ENCODE data around the gene BRIP1.
"Not testable (repeated sequence)": the region's sequence is repeated elsewhere in the genome, so short reads cannot be mapped to it uniquely, and the experiment has no call there.

BRIP1 gene

DNA sequence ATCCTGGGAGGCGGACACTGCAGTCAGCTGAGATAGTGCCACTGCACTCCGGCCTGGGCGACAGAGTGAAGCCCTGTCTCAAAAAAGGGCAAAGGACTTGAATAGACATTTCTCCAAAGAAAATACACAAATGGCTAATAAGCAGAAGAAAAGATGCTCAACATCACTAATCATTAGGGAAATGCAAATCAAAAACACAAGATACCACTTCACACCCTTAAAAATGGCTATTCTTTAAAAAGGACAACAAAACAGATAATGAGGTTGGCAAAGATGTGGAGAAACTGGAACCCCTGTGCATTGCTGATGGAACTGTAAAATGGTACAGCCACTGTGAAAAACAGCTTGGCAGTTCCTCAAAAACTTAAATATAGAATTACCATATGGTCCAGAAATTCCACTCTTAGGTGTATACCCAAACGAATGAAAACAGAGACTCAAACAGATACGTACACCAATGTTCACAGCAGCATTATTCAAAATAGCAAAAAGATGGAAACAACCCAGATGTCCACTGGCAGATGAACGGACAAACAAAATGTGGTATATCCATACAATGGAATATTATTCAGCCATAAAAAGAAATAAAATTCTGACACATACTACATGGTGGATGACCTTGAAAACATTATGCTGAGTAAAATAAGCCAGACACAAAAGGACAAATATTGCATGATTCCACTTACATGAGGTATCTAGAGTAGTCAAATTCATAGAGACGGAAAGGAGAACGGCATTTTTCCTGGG, 35.5 kb downstream of the BRIP1 start:
- no peak for DNase-seq (ENCODE audit: low spot score)

DNA sequence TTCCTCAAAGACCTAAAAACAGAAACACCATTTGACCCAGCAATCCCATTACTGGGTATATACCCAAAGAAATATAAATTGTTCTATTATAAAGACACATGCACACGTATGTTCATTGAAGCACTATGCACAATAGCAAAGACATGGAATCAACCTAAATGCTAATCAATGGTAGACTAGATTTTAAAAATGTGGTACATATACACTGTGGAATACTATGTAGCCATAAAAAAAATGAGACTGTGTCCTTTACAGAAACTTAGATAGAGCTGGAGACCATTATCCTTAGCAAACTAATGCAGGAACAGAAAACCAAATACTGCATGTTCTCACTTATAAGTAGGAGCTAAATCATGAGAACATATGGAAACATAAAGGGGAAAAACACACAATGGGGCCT, 36.5 kb downstream of the BRIP1 start:
- not testable (repeated sequence) for DNase-seq (ENCODE audit: low spot score)

DNA sequence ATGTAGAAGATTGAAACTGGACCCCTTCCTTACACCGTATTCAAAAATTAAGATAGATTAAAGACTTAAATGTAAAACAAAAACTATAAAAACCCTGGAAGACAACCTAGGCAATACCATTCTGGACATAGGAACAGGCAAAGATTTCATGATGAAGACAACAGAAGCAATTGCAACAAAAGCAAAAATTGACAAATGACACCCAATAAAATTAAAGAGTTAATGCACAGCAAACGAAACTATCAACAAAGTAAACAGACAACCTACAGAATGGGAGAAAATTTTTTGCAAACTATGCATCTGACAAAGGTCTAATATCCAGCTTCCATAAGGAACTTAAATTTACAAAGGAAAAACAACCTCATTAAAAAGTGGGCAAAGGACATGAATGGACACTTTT, 37.1 kb downstream of the BRIP1 start:
- not testable (repeated sequence) for DNase-seq (ENCODE audit: low spot score)

DNA sequence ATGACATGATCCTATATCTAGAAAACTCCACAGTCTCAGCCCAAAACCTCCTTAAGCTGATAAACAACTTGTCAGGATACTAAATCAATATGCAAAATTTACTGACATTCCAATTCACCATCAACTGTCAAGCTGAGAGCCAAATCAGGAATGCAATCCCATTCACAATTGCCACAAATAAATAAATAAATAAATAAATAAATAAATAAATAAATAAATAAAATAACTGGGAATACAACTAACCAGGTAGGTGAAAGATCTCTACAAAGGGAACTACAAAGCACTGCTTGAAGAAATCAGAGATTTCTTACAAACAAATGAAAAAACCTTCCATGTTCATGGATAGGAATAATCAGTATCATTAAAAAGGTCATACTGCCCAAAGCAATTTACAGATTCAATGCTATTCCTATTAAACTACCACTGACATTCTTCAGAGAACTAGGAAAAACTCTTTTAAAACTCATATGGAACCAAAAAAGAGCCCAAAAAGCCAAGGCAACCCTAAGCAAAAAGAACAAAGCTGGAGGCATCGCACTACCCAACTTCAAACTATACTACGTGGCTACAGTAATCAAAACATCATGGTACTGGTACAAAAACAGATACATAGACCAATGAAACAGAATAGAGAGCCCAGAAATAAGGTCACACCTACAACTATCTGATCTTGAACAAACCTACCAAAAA, 37.7 kb downstream of the BRIP1 start:
- DNase-seq (ENCODE audit: low spot score) = no peak

DNA sequence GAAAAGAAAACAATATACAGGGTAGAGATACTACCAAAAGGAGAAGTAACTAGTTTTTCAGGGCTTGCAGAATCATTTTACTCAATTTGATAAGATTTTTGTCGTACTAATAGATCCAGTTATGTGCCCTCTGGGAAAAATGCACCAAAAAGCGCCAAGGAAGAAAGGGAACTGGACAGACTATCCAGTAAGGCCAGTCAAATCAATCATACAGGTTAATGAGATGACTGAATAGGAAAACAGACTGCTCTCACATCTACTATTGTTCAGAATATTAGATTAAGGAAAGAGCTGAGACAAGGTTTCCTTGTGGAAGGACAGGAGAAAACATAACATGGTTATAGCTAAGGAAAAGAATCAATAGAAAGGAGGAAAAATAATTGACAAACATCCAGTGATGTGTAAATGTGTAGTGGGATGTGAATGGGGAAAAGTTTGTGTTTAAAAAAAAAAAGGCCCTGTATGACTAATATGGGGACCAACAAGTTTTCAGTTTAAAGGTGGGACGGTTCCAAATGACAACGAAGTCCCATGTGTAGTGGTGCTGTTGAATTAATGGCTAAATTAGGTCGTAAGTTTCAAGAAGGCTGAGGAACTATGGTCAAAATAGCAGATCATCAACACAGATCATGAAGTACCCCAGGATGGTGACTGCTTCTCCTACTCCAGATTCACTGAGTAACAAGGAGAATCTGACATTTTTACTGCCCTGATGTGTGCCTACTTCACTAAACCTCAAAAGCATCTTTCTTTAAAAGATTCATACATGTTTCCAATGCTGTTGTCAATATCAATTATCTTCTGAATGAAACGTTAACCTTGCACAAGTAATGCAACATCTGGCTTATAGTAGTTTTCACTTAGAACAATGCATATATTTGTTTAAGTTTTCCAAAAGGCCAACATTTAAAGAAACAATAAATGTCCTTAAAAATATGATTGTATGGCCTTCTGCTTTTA, 40.7 kb downstream of the BRIP1 start:
- DNase-seq (ENCODE audit: low spot score) = no peak

DNA sequence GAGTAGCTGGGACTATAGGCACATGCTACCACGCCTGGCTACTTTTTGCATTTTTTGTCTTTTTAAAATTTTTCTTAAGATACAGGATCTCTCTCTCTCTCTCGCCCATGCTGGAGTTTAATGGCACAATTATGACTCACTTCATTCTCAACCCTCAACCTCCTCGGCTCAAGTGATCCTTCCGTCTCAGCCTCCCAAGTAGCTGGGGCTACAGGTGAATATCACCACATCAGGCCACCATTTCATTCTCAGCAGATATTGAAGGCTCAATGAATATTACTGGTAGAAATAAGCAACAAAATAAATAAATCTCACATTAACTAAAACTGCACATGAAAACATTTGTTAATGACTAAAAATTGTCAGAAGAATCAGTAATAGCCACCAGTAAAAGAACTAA, 41.7 kb downstream of the BRIP1 start:
- no peak for DNase-seq (ENCODE audit: low spot score)

DNA sequence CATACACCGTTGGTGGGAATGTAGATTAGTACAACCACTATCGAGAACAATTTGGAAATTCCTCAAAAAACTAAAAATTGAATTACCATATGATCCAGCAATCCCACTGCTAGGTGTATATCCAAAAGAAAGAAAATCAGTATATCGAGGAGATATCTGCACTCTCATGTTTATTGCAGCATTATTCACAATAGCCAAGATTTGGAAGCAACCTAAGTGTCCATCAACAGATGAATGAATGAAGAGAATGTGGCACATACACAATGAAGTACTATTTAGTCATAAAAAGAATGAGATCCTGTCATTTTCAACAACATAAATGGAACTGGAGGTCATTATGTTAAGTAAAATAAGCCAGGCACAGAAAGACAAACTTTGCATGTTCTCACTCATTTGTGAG, 44.1 kb downstream of the BRIP1 start:
- DNase-seq (ENCODE audit: low spot score) = not testable (repeated sequence)

DNA sequence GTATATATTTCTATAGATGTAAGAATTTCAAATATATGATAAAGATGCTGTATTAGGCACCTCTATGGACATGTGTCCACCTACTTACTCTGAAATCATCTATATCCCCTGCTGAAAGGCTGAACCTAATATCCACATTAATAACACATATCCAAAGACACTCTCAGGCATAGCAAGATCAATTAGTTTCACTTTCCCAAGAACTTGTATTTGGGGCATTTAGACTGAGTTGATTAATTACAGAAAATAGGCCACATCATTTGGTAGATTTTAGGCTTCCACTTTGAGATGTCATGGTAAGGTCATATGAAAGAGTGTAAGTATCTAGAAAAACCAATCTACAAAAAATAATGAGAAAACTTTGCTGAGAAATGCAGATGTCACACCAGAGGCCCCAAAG, 45.1 kb downstream of the BRIP1 start:
- DNase-seq (ENCODE audit: low spot score) = no peak

DNA sequence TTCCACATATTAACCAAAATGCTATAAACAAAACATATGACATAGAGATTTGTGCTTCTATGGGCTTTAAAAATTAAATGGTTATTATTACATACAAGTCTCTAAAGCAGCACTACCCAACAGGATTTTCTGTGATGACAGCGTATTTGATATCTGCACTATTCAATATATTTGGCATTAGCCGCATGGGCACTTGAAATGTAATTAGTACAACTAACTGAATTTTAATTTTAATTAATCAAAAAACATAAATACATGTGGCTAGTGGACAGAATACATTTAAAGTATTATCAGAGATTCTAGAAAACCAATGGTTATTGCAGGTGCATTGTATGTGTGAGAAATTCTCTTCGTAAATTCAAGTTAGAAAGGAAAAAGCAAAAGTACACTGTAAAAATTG, 45.9 kb downstream of the BRIP1 start:
- DNase-seq (ENCODE audit: low spot score) = no peak

DNA sequence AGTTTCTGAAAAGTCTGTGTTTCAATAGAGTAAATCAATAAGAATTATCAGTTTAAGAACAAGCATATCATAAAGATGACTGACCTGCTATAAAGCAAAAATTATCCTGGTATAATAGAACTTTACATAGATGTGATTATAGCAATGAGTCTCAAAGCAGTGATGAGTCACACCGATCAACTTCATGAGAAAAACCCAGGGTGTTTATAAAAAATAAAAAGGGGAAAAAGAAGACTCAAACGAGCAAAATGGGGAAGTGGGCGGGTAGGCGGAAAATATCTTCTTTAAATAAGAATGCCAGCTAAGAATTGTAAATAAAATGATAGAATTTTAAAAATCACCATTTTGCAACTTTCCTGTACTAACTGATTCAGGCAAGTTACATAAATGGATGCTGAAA, 46.8 kb downstream of the BRIP1 start:
- no peak for DNase-seq (ENCODE audit: low spot score)

DNA sequence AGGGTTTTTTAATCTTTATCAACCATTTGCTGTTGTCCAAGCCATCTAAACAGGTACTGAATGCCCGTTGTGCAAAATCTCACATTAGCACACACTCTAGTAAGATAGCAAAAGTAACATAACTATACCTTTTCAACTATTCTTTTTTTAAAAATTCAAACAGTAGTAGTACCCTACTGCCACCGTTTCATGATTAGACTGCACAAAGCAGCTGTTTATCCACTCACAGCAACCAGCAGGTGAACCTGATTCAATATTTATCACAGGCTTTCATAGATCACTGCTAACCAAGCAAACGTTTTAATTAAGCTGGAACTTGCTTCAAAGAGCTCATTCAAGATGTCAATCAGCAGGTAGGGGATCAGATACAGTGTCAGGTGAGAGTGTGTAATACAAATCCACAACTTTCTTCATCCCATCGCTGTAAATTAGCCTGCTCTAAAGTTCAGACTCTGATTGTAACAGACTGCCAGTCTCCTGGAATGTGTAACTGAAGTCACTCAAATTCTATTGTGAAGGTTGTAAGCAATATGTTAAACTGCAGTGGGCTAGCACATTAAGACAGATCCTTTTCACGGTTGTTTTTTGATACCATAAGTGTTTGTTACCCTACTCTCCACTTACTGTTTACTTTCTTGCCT, 47.3 kb downstream of the BRIP1 start:
- DNase-seq (ENCODE audit: low spot score) = no peak

DNA sequence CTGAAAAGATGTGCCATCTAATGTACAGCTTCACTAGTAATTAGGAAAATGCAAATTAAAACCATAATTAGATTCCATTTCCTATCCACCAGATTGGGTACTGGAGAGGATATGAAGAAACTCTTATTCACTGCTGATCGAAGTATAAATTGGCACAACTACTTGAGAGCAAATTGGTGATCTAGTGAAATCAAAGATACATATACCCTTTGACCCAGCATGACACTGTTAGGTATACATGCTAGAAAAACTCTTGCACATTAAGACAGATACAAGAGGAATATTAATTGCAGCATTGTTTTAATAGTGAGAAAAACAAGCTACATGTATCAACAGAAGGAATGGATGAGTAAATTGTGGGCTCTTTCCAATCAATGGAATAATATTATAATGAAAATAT, 48.8 kb downstream of the BRIP1 start:
- no peak for DNase-seq (ENCODE audit: low spot score)

DNA sequence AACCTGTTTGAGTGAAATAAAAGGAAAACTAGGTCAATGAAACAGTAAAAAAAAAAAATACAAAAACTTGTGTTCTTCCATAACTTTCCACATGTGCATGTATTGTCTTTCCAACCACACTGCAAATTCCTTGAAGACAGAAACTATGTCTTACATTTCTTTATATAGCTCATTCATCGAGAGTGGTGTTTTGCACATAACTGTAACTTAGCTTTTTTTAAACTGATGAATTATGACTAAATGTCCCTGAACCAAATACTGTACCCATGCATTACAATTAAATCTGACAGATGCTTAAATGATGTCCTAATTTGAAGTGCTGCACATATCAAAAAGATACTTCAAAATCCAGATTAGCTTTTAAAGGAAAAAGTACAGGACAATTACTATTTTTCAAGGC, 50.1 kb downstream of the BRIP1 start:
- no peak for DNase-seq (ENCODE audit: low spot score)

DNA sequence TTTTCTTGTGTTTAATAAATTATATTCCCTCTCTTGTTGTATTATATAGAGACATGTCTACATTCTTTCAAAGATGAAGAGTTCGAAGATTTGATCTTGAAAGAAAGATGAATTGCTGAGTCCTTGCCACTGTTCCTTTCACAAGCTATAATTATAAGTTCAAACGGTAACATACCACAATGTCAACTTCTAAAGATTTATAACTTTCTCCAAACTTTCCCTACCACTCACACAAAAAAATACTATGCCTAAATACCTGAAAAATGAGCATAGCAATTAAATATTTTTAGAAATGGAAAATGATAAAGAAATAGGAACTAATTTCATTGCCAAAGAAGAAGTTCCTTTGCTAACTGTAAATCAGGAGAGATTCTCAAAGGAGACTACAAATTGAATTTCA, 50.6 kb downstream of the BRIP1 start:
- DNase-seq (ENCODE audit: low spot score) = no peak

DNA sequence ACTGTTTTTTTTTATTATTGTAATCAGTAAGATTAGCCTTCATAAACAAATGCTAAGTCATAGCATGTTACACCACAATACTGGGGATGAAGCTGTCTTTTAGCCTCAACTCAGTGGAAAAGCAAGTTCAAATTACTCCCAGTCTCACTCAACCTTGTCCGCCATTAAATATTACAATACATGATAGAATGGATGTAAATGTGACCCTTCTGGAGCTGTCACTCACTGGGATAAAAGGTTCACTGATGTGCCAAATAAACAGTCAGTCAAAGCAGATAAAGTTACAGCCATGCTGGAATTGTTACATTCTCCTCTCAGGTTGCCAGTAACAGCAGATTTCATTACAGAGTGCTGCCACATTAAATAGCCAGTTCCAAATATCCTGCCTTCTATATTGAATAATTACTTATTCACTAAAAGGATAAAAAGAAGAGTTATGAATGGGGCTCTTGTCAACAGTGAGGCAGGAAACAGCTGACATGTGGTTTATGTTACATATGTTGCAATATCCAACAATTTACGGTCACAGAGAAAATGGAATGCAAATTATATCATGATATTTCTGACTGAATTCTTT, 53.4 kb downstream of the BRIP1 start:
- DNase-seq (ENCODE audit: low spot score) = no peak

DNA sequence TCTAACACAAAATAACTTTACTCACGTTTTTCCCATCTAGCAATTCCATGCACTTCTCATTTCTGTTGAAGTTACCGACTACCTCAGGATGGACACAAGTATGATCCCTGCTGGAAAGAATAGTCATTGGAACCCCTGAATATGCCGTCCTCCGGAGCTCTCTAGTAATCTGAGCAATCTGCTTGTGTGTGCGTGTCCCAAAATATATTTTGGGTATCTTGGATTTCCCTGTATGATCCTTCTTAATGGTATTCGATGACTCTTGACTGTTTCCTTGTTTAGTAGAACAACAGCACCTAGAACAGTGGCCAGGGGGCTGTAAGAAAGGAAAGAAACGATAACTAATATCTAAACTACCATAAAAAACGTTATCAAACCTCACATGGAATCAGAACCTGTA, 54.9 kb downstream of the BRIP1 start:
- no peak for DNase-seq (ENCODE audit: low spot score)

DNA sequence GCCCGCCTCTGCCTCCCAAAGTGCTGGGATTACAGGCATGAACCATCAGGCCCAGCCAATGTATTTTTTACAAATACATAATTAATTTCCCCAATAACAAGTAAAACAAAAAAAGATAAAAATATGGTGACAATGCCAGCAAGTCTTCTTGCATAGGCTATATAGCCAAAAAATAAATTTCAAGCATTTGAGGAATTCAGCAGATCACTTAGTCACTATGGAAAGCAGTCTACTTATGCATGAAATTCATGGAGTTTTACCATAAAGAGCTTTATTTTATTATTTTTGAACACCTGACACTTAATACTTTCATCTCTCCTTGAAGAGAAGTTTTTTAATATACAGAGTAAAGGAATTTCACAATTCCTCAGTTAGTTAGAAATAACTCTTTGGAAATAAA, 56.4 kb downstream of the BRIP1 start:
- no peak for DNase-seq (ENCODE audit: low spot score)

DNA sequence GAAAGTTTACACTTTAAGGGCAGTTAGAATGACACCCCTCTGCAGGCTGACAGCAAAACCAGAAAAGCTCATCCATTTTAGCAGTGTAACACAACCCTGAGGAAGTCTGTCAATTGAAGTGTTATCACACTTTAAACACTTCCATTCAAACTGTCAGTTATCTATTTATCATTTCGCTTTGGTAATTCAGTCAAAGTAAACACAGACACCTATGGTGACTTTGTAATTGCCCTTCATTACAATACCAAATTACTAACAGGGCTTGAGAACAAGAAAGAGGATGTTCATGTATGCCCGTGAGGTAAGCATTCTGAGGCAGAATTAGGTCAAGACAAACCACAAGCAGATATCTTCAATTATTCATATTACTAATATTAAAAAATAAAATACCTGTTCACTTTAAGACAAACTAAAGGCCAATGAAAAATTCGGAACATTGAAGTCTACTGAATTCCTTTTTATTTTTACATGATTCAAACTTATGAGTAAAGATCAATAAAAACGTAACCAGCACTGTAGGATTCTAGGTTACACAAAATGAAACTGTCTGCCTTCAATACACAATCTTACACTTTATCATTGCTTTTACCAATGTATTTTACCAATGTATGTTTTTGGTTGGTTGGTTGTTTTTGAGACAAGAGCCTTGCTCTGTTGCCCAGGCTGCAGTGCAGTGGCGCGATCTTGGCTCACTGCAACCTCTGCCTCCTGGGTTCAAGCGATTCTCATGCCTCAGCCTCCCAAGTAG, 57.1 kb downstream of the BRIP1 start:
- DNase-seq (ENCODE audit: low spot score) = no peak

DNA sequence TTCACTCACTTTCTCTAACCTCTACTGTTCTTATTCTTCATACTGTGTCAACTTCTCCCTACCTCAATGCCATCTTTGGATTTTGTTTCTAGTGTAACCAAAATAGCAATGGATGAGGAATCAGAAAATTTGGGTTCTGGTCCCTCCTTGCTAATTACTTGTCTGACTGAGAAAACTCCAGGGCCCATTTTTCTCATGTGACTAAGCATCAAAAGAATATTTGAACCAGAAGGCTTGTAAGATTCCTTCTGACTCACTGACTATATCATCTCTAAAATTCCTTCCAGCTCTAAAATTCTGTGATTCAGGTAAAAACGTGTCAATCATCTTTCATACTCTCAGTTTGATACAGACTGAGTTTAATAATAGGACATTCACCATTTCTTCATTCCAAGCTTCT, 57.9 kb downstream of the BRIP1 start:
- DNase-seq (ENCODE audit: low spot score) = no peak

DNA sequence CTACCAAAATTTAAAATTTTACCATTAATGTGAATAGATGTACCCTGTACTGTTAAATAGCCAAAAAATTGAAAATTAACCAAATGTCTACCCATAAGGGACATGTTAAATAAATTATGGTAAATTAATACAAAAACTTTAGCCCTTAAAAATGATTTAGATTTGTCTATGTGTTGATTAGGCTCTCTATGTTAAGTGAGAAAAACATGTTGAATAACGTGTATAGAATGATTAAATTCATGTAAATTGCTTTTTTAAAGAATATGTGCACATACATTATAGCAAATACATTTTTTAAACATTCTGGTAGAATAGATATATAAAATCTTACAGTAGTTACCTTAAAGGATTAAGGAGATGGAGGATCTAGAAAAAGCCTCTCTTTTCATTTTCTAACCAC, 59.5 kb downstream of the BRIP1 start:
- no peak for DNase-seq (ENCODE audit: low spot score)

DNA sequence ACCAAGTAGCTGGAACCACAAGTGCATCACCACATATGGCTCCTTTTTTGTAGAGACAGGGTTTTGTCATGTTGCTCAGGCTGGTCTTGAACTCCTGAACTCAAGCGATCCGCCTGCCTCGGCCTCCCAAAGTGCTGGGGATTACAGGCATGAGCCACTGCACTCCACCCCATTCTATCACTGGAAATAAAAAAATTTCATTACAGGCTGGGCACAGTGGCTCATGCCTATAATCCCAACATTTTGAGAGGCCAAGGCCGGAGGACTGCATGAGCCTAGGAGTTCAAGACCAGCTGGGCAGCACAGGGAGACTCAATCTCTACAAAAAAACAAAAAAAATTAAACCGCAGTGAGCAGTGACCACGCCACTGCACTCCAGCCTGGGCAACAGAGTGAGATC, 60.1 kb downstream of the BRIP1 start:
- DNase-seq (ENCODE audit: low spot score) = no peak

Data from putamen (tissue), 1 donor.